ENCODE data around the gene SDHB.
"Not testable (repeated sequence)": the region's sequence is repeated elsewhere in the genome, so short reads cannot be mapped to it uniquely, and the experiment has no call there.

The SDHB gene

GRCh38 chr1:17065666-17066065 is 11.8 kb upstream of the SDHB start:
- Histone ChIP-seq H3K18ac (ENCODE audit: low read depth in 1 of 2, low read length in 2 of 2) (no peak overlapping the region), H3K36me3 (ENCODE audit: control insufficient read depth in 1 of 2, insufficient read depth in 2 of 2, low read depth in 1 of 2, low read length in 2 of 2) (peaks cover 0 to 36% of the 10 kb centered on the region in 2 experiments), H4K8ac (ENCODE audit: low read length) (no peak overlapping the region), H3K79me1 (replicated peaks; ENCODE audit: low read length, poor library complexity, severe bottlenecking) (no peaks in the 10 kb centered on the region), H3K4me3 (ENCODE audit: insufficient read depth in 1 of 2, low read depth in 1 of 2, low read length in 2 of 2) (no peak overlapping the region), H2BK15ac (ENCODE audit: low read depth, poor library complexity, severe bottlenecking) (no peak overlapping the region), H3K27ac (ENCODE audit: low read length, poor library complexity, severe bottlenecking) (no peak overlapping the region), H3K4me1 (ENCODE audit: control insufficient read depth, insufficient read depth, low read depth, low read length) (peaks cover 5% of the 10 kb centered on the region), H2BK120ac (ENCODE audit: low read depth, low read length) (no peak overlapping the region), H3K14ac (ENCODE audit: low read length in 2 of 2) (no peak overlapping the region), H3K9ac (ENCODE audit: low read length) (no peak overlapping the region), H2AFZ (ENCODE audit: low read depth, low read length) (no peak overlapping the region), H2BK12ac (ENCODE audit: low read length in 2 of 2) (no peak overlapping the region), H3K4me2 (ENCODE audit: low read length, poor library complexity, severe bottlenecking) (no peak overlapping the region), H2AK5ac (ENCODE audit: low read length, severe bottlenecking) (no peak overlapping the region), H3K27me3 (ENCODE audit: control insufficient read depth in 1 of 2, insufficient read depth in 1 of 2, low read length in 2 of 2) (peaks cover 0 to 41% of the 10 kb centered on the region in 2 experiments), H3K9me3 (ENCODE audit: control insufficient read depth, low read length) (peaks cover 5% of the 10 kb centered on the region), H3K4ac (ENCODE audit: low read depth in 1 of 2, low read length in 2 of 2) (no peak overlapping the region), H4K91ac (ENCODE audit: low read length) (no peak overlapping the region), H2BK5ac (ENCODE audit: low read depth, low read length, poor library complexity, severe bottlenecking) (no peak overlapping the region), H3K23ac (ENCODE audit: low read length in 2 of 2) (no peak overlapping the region)
- 74% methylated on average over 6 of the region's 7 CpGs for WGBS
- no peak for DNase-seq

DNA sequence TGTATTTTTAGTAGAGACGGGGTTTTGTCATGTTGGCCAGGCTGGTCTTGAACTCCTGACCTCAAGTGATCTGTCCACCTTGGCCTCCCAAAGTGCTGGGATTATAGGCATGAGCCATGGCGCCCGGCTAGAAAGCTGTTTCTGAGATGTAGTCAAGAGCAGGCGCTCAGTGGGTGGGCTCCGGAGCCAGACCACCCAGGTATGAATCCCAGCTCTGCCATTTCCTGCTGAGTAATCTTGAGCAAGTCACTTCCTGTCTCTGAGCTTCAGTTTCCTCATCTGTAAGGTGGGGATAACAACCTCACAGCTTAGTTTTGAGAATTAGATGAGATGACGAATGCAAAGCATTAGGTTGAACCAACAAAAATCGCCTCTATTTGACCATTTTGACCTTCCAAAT is 8.9 kb upstream of the SDHB start:
- H4K8ac ChIP-seq (ENCODE audit: low read length); H4K91ac ChIP-seq (ENCODE audit: low read length); H3K18ac ChIP-seq (ENCODE audit: low read depth in 1 of 2, low read length in 2 of 2); H3K4me1 ChIP-seq (ENCODE audit: control insufficient read depth, insufficient read depth, low read depth, low read length); H2AFZ ChIP-seq (ENCODE audit: low read depth, low read length); H3K4me2 ChIP-seq (ENCODE audit: low read length, poor library complexity, severe bottlenecking); H3K23ac ChIP-seq (ENCODE audit: low read length in 2 of 2); H2AK5ac ChIP-seq (ENCODE audit: low read length, severe bottlenecking); DNase-seq; H3K9me3 ChIP-seq (ENCODE audit: control insufficient read depth, low read length); H3K9ac ChIP-seq (ENCODE audit: low read length); H2BK120ac ChIP-seq (ENCODE audit: low read depth, low read length); H3K36me3 ChIP-seq (ENCODE audit: control insufficient read depth in 1 of 2, insufficient read depth in 2 of 2, low read depth in 1 of 2, low read length in 2 of 2); H2BK15ac ChIP-seq (ENCODE audit: low read depth, poor library complexity, severe bottlenecking); H2BK5ac ChIP-seq (ENCODE audit: low read depth, low read length, poor library complexity, severe bottlenecking); H3K4ac ChIP-seq (ENCODE audit: low read depth in 1 of 2, low read length in 2 of 2); H3K79me1 ChIP-seq (replicated peaks; ENCODE audit: low read length, poor library complexity, severe bottlenecking); H3K4me3 ChIP-seq (ENCODE audit: insufficient read depth in 1 of 2, low read depth in 1 of 2, low read length in 2 of 2); H3K14ac ChIP-seq (ENCODE audit: low read length in 2 of 2): not testable (repeated sequence)
- 70% methylated on average over 7 of the region's 7 CpGs for WGBS
- Histone ChIP-seq H2BK12ac (ENCODE audit: low read length in 2 of 2) (peak overlapping the region in 1 of 2 experiments; percentile 24), H3K27me3 (ENCODE audit: control insufficient read depth in 1 of 2, insufficient read depth in 1 of 2, low read length in 2 of 2) (peaks cover 0 to 25% of the 10 kb centered on the region in 2 experiments), H3K27ac (ENCODE audit: low read length, poor library complexity, severe bottlenecking) (peak overlapping the region; percentile 83)

DNA sequence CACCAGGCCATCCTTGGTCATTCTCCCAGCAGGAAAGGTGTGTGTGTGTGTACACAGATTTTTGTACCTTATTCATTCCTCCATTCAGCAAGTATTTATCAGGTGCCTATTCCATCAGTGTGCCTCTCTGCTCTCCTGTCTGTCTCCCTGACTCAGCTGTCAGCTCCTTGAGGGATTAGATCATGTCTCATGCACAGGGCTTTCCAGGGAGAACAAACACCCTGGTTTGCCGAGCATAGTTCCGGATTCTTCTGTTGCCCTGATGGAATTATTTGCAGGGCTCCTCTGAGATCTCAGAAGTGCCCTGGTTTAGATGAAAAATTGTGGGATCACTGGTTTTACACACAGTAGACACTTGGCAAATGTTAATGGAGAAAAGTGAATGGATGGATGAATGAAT is 8.1 kb upstream of the SDHB start:
- no peaks in the 10 kb centered on the region for H3K79me1 ChIP-seq (replicated peaks; ENCODE audit: low read length, poor library complexity, severe bottlenecking)
- no peak overlapping the region for H2BK15ac ChIP-seq (ENCODE audit: low read depth, poor library complexity, severe bottlenecking)
- no peak overlapping the region for H3K4me2 ChIP-seq (ENCODE audit: low read length, poor library complexity, severe bottlenecking)
- H3K9ac ChIP-seq (ENCODE audit: low read length) = peak overlapping the region; percentile 11
- no peak overlapping the region for H2BK5ac ChIP-seq (ENCODE audit: low read depth, low read length, poor library complexity, severe bottlenecking)
- peaks cover 4% of the 10 kb centered on the region for H3K4me1 ChIP-seq (ENCODE audit: control insufficient read depth, insufficient read depth, low read depth, low read length)
- peak overlapping the region; percentile 53 for H3K27ac ChIP-seq (ENCODE audit: low read length, poor library complexity, severe bottlenecking)
- no peak overlapping the region for H3K23ac ChIP-seq (ENCODE audit: low read length in 2 of 2)
- WGBS = 90% methylated on average over 2 of the region's 2 CpGs
- peaks cover 5% of the 10 kb centered on the region for H3K9me3 ChIP-seq (ENCODE audit: control insufficient read depth, low read length)
- no peak overlapping the region for H3K4me3 ChIP-seq (ENCODE audit: insufficient read depth in 1 of 2, low read depth in 1 of 2, low read length in 2 of 2)
- peaks cover 0 to 5% of the 10 kb centered on the region in 2 experiments for H3K36me3 ChIP-seq (ENCODE audit: control insufficient read depth in 1 of 2, insufficient read depth in 2 of 2, low read depth in 1 of 2, low read length in 2 of 2)
- no peak overlapping the region for H4K91ac ChIP-seq (ENCODE audit: low read length)
- no peak overlapping the region for H2BK120ac ChIP-seq (ENCODE audit: low read depth, low read length)
- no peak overlapping the region for H3K14ac ChIP-seq (ENCODE audit: low read length in 2 of 2)
- H4K8ac ChIP-seq (ENCODE audit: low read length) = no peak overlapping the region
- no peak overlapping the region for H2AFZ ChIP-seq (ENCODE audit: low read depth, low read length)
- H3K18ac ChIP-seq (ENCODE audit: low read depth in 1 of 2, low read length in 2 of 2) = no peak overlapping the region
- H2BK12ac ChIP-seq (ENCODE audit: low read length in 2 of 2) = no peak overlapping the region
- H2AK5ac ChIP-seq (ENCODE audit: low read length, severe bottlenecking) = no peak overlapping the region
- H3K4ac ChIP-seq (ENCODE audit: low read depth in 1 of 2, low read length in 2 of 2) = no peak overlapping the region
- H3K27me3 ChIP-seq (ENCODE audit: control insufficient read depth in 1 of 2, insufficient read depth in 1 of 2, low read length in 2 of 2) = peaks cover 0 to 30% of the 10 kb centered on the region in 2 experiments
- no peak for DNase-seq

GRCh38 chr1:17061486-17061885 is 7.7 kb upstream of the SDHB start:
- H3K4me2 ChIP-seq (ENCODE audit: low read length, poor library complexity, severe bottlenecking) = no peak overlapping the region
- H3K23ac ChIP-seq (ENCODE audit: low read length in 2 of 2) = no peak overlapping the region
- no peaks in the 10 kb centered on the region for H3K79me1 ChIP-seq (replicated peaks; ENCODE audit: low read length, poor library complexity, severe bottlenecking)
- H3K4ac ChIP-seq (ENCODE audit: low read depth in 1 of 2, low read length in 2 of 2) = no peak overlapping the region
- H2AK5ac ChIP-seq (ENCODE audit: low read length, severe bottlenecking) = no peak overlapping the region
- no peak overlapping the region for H3K14ac ChIP-seq (ENCODE audit: low read length in 2 of 2)
- H2AFZ ChIP-seq (ENCODE audit: low read depth, low read length) = no peak overlapping the region
- H2BK15ac ChIP-seq (ENCODE audit: low read depth, poor library complexity, severe bottlenecking) = no peak overlapping the region
- peaks cover 0 to 29% of the 10 kb centered on the region in 2 experiments for H3K27me3 ChIP-seq (ENCODE audit: control insufficient read depth in 1 of 2, insufficient read depth in 1 of 2, low read length in 2 of 2)
- peak overlapping the region; percentile 11 for H3K9ac ChIP-seq (ENCODE audit: low read length)
- no peak for DNase-seq
- peaks cover 4% of the 10 kb centered on the region for H3K4me1 ChIP-seq (ENCODE audit: control insufficient read depth, insufficient read depth, low read depth, low read length)
- H2BK5ac ChIP-seq (ENCODE audit: low read depth, low read length, poor library complexity, severe bottlenecking) = no peak overlapping the region
- no peak overlapping the region for H2BK12ac ChIP-seq (ENCODE audit: low read length in 2 of 2)
- no peak overlapping the region for H3K4me3 ChIP-seq (ENCODE audit: insufficient read depth in 1 of 2, low read depth in 1 of 2, low read length in 2 of 2)
- no peak overlapping the region for H3K18ac ChIP-seq (ENCODE audit: low read depth in 1 of 2, low read length in 2 of 2)
- H4K8ac ChIP-seq (ENCODE audit: low read length) = no peak overlapping the region
- 88% methylated on average over 3 of the region's 3 CpGs for WGBS
- H4K91ac ChIP-seq (ENCODE audit: low read length) = no peak overlapping the region
- H3K36me3 ChIP-seq (ENCODE audit: control insufficient read depth in 1 of 2, insufficient read depth in 2 of 2, low read depth in 1 of 2, low read length in 2 of 2) = peaks cover 0 to 4% of the 10 kb centered on the region in 2 experiments
- peak overlapping the region; percentile 53 for H3K27ac ChIP-seq (ENCODE audit: low read length, poor library complexity, severe bottlenecking)
- peaks cover 5% of the 10 kb centered on the region for H3K9me3 ChIP-seq (ENCODE audit: control insufficient read depth, low read length)
- no peak overlapping the region for H2BK120ac ChIP-seq (ENCODE audit: low read depth, low read length)

Data from mesenchymal stem cell (in vitro differentiated cells and primary cell).